Stimulated activated memory B cell treated with anti-CD40 and anti-IgM and Interleukin-4, amounts not matched to agents 10 μg/mL and 1 μg/mL and 100 μg/mL, for 72 hours (primary cell): ENCODE results near the gene GK.
"Not testable (repeated sequence)": the region's sequence is repeated elsewhere in the genome, so short reads cannot be mapped to it uniquely, and the experiment has no call there.

Experiments used
- ATAC-seq: fragments of 150-1000 bp; cut with Tn5 transposase; 2 replicates; pipeline ENCODE4 v1.10.0; 2021
- H3K27ac Mint-ChIP-seq: one replicate; pipeline ENCODE4 v1.8.0; 2022; ENCODE audit warnings: mild to moderate bottlenecking, mixed read lengths
- H3K27me3 Mint-ChIP-seq: one replicate; pipeline ENCODE4 v1.8.0; 2022; ENCODE audit warnings: mixed read lengths
- H3K36me3 Mint-ChIP-seq: one replicate; pipeline ENCODE4 v1.8.0; 2022; ENCODE audit warnings: mixed read lengths
- H3K4me1 Mint-ChIP-seq: one replicate; pipeline ENCODE4 v1.8.0; 2022; ENCODE audit warnings: mixed read lengths
- H3K4me3 Mint-ChIP-seq: one replicate; pipeline ENCODE4 v1.8.0; 2022; ENCODE audit warnings: mild to moderate bottlenecking, moderate library complexity, mixed read lengths
- H3K9me3 Mint-ChIP-seq: one replicate; pipeline ENCODE4 v1.8.0; 2022; ENCODE audit warnings: mixed read lengths

The GK gene

GRCh38 chrX:30666094-30666493, 12.9 kb downstream of the GK start:
- no peaks in the 10 kb centered on the region for H3K9me3 Mint-ChIP-seq
- no peaks in the 10 kb centered on the region for H3K27me3 Mint-ChIP-seq
- peaks cover 6% of the 10 kb centered on the region for H3K4me1 Mint-ChIP-seq
- H3K4me3 Mint-ChIP-seq: no peak overlapping the region
- H3K36me3 Mint-ChIP-seq: peaks cover 24% of the 10 kb centered on the region
- no peak overlapping the region for H3K27ac Mint-ChIP-seq
- ATAC-seq: no peak

DNA sequence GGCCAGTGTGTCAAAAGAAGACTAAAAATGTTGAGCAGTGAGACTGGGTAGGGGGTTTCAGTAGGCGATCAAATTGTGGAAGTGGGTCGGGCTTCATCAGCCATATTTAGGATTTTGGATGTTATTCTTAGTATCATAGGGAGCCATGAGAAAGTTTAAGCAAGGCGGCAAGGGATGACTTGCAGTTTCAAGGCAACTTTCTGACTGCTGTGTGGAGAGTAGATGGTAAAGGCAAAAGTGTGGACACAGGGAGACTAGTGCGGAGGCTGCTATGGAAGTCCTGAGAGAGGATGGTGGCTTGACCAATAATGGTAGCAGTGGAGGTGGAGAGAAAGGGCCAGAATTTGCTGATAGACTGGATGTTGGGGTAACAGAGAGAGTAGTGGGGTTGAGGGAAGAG, 15.4 kb downstream of the GK start:
- Mint-ChIP-seq H3K9me3 (no peaks in the 10 kb centered on the region), H3K36me3 (peaks cover 22% of the 10 kb centered on the region), H3K27ac (no peak overlapping the region), H3K4me1 (no peaks in the 10 kb centered on the region), H3K27me3 (no peaks in the 10 kb centered on the region), H3K4me3 (no peak overlapping the region)
- no peak for ATAC-seq

GRCh38 chrX:30671189-30671588, 18.0 kb downstream of the GK start:
- not testable (repeated sequence) for H3K4me3 Mint-ChIP-seq, H3K27me3 Mint-ChIP-seq, H3K4me1 Mint-ChIP-seq, H3K9me3 Mint-ChIP-seq, H3K27ac Mint-ChIP-seq, ATAC-seq
- peaks cover 34% of the 10 kb centered on the region for H3K36me3 Mint-ChIP-seq

- H3K27ac Mint-ChIP-seq: no peak overlapping the region
- no peaks in the 10 kb centered on the region for H3K27me3 Mint-ChIP-seq
Measured at GRCh38 chrX:30673127-30673796, 20.0 kb downstream of the GK start.

GRCh38 chrX:30673884-30674598, 20.8 kb downstream of the GK start:
- no peak overlapping the region for H3K27ac Mint-ChIP-seq
- no peaks in the 10 kb centered on the region for H3K9me3 Mint-ChIP-seq

More at GRCh38 chrX:30673127-30673796, 20.0 kb downstream of the GK start:
- no peak for ATAC-seq
- peaks cover 35% of the 10 kb centered on the region for H3K36me3 Mint-ChIP-seq
- no peaks in the 10 kb centered on the region for H3K4me1 Mint-ChIP-seq
- H3K9me3 Mint-ChIP-seq: no peaks in the 10 kb centered on the region
- no peak overlapping the region for H3K4me3 Mint-ChIP-seq

DNA sequence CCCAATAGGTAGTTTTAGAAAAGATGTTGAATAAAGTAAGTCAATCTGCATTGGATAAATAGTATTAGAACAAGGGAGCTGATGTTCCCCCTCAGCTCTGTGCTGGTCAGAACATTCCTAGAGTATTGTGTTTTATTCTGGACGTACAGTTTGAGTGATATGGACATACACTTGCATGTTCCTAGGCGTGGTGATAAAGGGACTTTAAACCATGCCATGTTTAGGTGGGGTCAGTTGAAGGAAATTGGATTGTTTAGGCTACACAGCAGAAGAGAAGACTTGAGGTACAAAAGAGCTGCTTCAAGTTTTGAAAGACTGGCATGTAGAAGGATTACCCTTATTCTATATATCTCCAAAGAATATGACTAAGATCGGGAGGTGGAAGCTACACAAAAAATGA, 21.6 kb downstream of the GK start:
- no peaks in the 10 kb centered on the region for H3K27me3 Mint-ChIP-seq
- no peak overlapping the region for H3K4me3 Mint-ChIP-seq
- H3K4me1 Mint-ChIP-seq: no peaks in the 10 kb centered on the region
- H3K36me3 Mint-ChIP-seq: peaks cover 27% of the 10 kb centered on the region
- no peak overlapping the region for H3K27ac Mint-ChIP-seq
- no peak for ATAC-seq
- no peaks in the 10 kb centered on the region for H3K9me3 Mint-ChIP-seq

More at GRCh38 chrX:30673884-30674598, 20.8 kb downstream of the GK start:
- Mint-ChIP-seq H3K4me1 (no peaks in the 10 kb centered on the region), H3K36me3 (peaks cover 27% of the 10 kb centered on the region), H3K27me3 (no peaks in the 10 kb centered on the region), H3K4me3 (no peak overlapping the region)
- no peak for ATAC-seq

- Mint-ChIP-seq H3K9me3 (no peaks in the 10 kb centered on the region), H3K27me3 (no peaks in the 10 kb centered on the region), H3K4me1 (no peaks in the 10 kb centered on the region), H3K36me3 (peaks cover 18% of the 10 kb centered on the region), H3K4me3 (no peak overlapping the region), H3K27ac (no peak overlapping the region)
- no peak for ATAC-seq
Measured at GRCh38 chrX:30679369-30679768, 26.1 kb downstream of the GK start.

DNA sequence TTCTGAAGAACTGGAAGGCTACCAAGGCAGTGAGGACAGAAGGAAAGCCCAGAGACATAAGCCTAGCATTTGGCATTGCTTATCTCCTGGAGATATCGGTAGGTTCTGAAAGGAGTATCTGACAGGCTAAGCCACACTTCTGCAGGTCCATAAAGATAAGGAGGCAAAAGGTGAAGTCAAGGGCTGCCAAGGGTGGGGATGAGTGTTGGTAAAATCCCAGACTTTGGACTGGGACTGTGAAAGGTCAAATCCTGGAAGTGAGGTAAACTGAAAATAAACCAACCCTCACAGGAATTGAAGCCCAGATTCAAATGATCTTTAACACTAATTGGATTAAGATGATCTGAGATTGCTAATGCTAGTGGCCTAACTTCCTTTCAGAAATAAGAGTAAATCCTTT, 27.4 kb downstream of the GK start:
- ATAC-seq: no peak
- no peaks in the 10 kb centered on the region for H3K27me3 Mint-ChIP-seq
- H3K27ac Mint-ChIP-seq: no peak overlapping the region

DNA sequence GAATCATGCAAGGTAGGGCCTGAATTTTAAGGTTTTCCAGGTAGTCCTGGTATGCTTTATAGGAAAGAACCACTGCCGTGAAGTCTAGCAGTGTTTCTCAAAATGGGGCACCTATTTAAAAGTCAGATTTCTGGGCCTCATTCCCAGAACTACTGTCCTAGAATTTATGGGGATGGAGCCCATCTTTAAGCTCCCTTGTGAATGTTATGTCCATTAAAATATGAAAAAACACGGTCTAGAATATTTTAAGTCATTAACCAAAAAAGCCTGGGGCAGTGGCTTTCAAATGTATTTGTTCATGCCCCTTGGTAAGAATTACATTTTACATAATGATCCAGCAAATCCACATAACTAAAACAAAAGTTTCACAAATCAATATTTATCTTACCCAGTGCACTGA, 35.4 kb downstream of the GK start:
- H3K4me3 Mint-ChIP-seq: no peak overlapping the region
- no peak for ATAC-seq
- peaks cover 27% of the 10 kb centered on the region for H3K36me3 Mint-ChIP-seq
- H3K27me3 Mint-ChIP-seq: no peaks in the 10 kb centered on the region
- no peaks in the 10 kb centered on the region for H3K4me1 Mint-ChIP-seq
- H3K9me3 Mint-ChIP-seq: no peaks in the 10 kb centered on the region
- no peak overlapping the region for H3K27ac Mint-ChIP-seq

More for the DNA sequence above, 27.4 kb downstream of the GK start:
- Mint-ChIP-seq H3K4me1 (no peaks in the 10 kb centered on the region), H3K36me3 (peaks cover 11% of the 10 kb centered on the region), H3K9me3 (no peaks in the 10 kb centered on the region), H3K4me3 (no peak overlapping the region)

DNA sequence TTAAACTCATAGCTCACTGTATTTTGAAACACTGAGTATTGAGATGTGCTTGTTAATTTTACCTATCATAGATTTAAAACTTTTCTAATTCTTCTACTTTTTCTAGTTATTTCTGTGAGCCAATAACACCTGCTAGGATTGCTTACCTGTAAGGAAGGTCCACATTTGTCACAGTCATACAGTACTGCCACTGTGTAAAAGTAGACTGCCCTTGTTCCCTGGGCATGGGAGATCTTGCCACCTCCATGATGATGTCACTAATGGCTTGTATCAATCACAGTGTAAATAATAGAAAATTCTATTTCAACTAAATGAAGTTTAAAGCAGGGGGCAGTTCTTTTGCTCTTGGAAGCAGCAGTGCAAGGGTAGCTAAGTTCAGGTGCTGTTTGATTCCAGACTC, 35.9 kb downstream of the GK start:
- no peak for ATAC-seq
- Mint-ChIP-seq H3K36me3 (peaks cover 23% of the 10 kb centered on the region), H3K4me3 (no peak overlapping the region), H3K9me3 (no peaks in the 10 kb centered on the region), H3K4me1 (no peaks in the 10 kb centered on the region), H3K27me3 (no peaks in the 10 kb centered on the region), H3K27ac (no peak overlapping the region)

- Mint-ChIP-seq H3K27ac (no peak overlapping the region), H3K9me3 (no peaks in the 10 kb centered on the region), H3K4me1 (no peaks in the 10 kb centered on the region), H3K27me3 (no peaks in the 10 kb centered on the region), H3K36me3 (peaks cover 23% of the 10 kb centered on the region), H3K4me3 (no peak overlapping the region)
- no peak for ATAC-seq
Measured at GRCh38 chrX:30690330-30690729, 37.1 kb downstream of the GK start.

DNA sequence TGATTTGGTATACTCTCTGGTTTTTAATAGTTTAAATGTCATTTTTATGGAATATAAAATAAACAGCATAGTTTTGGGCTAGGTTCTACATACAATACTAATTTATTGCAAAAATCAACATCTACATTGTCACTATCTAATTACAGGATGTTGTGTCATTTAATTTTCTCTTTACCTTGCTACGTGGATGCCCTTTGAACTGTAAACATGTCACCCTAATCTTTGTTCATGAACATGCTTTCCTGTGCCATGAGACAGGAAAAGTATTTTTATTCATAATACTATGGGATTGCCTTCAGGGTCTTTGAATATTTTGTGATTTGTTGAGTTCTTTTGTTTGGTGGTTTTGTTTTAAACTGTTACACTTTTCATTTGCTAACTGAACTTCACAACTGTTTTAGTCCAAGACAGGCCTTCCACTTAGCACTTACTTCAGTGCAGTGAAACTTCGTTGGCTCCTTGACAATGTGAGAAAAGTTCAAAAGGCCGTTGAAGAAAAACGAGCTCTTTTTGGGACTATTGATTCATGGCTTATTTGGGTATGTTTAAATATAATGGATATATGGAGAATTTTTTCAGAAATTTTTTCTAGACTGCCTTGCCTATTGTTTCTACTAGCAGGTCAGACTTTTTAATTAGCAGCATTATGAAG, 40.9 kb downstream of the GK start:
- Mint-ChIP-seq H3K4me1 (no peaks in the 10 kb centered on the region), H3K27me3 (no peaks in the 10 kb centered on the region), H3K9me3 (no peaks in the 10 kb centered on the region), H3K4me3 (no peak overlapping the region), H3K36me3 (peaks cover 13% of the 10 kb centered on the region), H3K27ac (no peak overlapping the region)
- ATAC-seq: no peak

- Mint-ChIP-seq H3K36me3 (peaks cover 18% of the 10 kb centered on the region), H3K4me1 (no peaks in the 10 kb centered on the region), H3K27me3 (no peaks in the 10 kb centered on the region), H3K4me3 (no peak overlapping the region), H3K9me3 (no peaks in the 10 kb centered on the region), H3K27ac (no peak overlapping the region)
- no peak for ATAC-seq
Measured at GRCh38 chrX:30702736-30703135, 49.5 kb downstream of the GK start.

DNA sequence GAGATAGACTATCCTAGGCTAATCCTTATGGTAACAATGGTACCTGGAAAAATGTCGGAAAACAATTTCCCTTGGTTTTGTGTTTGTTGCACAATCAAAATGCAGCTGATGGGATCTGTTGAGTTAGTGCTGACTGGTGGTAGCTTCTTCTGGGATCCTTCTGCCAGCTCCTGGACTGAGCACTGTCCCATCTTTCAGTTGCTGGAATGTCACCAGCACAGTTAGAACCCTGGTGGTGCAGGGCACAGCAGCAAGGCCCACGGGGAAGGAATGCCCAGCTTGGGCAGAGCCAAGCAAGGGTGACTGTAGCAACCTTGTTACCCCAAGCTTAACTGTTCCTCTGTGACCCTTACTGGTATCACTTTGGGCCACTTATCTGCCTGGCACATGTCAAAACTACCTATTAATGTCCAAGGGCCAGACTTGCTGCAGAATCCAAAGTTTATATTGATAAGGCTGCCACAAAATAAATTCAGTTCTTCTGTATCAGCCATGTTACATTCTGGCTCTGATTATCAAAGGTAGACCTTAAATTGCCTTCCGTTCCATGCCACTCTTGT, 53.1 kb downstream of the GK start:
- Mint-ChIP-seq H3K36me3 (peaks cover 43% of the 10 kb centered on the region), H3K4me1 (no peaks in the 10 kb centered on the region), H3K4me3 (no peak overlapping the region), H3K27me3 (no peaks in the 10 kb centered on the region), H3K9me3 (no peaks in the 10 kb centered on the region), H3K27ac (no peak overlapping the region)
- ATAC-seq: no peak

- Mint-ChIP-seq H3K4me3 (no peak overlapping the region), H3K36me3 (peaks cover 41% of the 10 kb centered on the region), H3K4me1 (peaks cover 8% of the 10 kb centered on the region), H3K9me3 (peaks cover 8% of the 10 kb centered on the region), H3K27ac (peak overlapping the region; percentile 87), H3K27me3 (no peaks in the 10 kb centered on the region)
- ATAC-seq: no peak
Measured at GRCh38 chrX:30712214-30712613, 59.0 kb downstream of the GK start.
